IMR-90 (cell line): ENCODE results near the gene LIMCH1. TPM values are rescaled to one million over a fixed set of nuclear protein-coding genes. Genes with fewer than 3 reads are reported as not detected.

Source experiments
- ATAC-seq: fragments of 200-7000 bp; cut with Tn5 transposase; 2 replicates; pipeline ENCODE4 v1.9.1; 2020; ENCODE audit warnings: low read depth, mild to moderate bottlenecking, moderate library complexity
- BruUV-seq: library from RNA; stranded (reverse); fragments of 400-500 nt; replicated peaks from 2 replicates; lab custom pipeline; 2021; lab: Mats Ljungman, UMichigan
- CTCF ChIA-PET: fragments of 300-600 bp; formaldehyde crosslinking; extraction: SDS; loops from one replicate; lab custom pipeline; 2021; ENCODE audit warnings: antibody characterized with exemption; lab: Yijun Ruan, JAX
- POLR2A ChIA-PET: fragments of 300-600 bp; sonication (Branson Sonifier 250); formaldehyde crosslinking; loops from one replicate; lab custom pipeline; 2022; ENCODE audit warnings: antibody characterized with exemption; ENCODE audit not compliant: unreplicated experiment; lab: Charles Lee
- DNase-seq: peaks from one replicate; pipeline ENCODE4 v3.0.0; 2013
- H2AFZ ChIP-seq: replicated peaks from 2 replicates; pipeline ENCODE3; 2013; ENCODE audit warnings: low read length, mild to moderate bottlenecking; ENCODE audit not compliant: poor library complexity
- H2AK5ac ChIP-seq: 2 replicates; pipeline ENCODE4 v1.6.1; 2013; ENCODE audit warnings: low read depth, low read length, inconsistent platforms
- H2AK9ac ChIP-seq: replicated peaks from 2 replicates; pipeline ENCODE3; 2013; ENCODE audit warnings: mild to moderate bottlenecking, low read depth, low read length, moderate library complexity; ENCODE audit not compliant: poor library complexity
- H2BK120ac ChIP-seq: 2 replicates; pipeline ENCODE4 v1.6.1; 2013; ENCODE audit warnings: low read depth, low read length, inconsistent platforms
- H2BK15ac ChIP-seq: 3 replicates; pipeline ENCODE4 v1.6.1; 2013; ENCODE audit warnings: low read depth, low read length, inconsistent platforms
- H2BK20ac ChIP-seq: 2 replicates; pipeline ENCODE4 v1.6.1; 2013; ENCODE audit warnings: low read depth, mild to moderate bottlenecking, inconsistent platforms, low read length, moderate library complexity
- H2BK5ac ChIP-seq: 2 replicates; pipeline ENCODE4 v1.6.1; 2013; ENCODE audit warnings: mild to moderate bottlenecking, low read depth, low read length, inconsistent platforms; ENCODE audit not compliant: poor library complexity, severe bottlenecking
- H3K14ac ChIP-seq: replicated peaks from 2 replicates; pipeline ENCODE4 v1.6.1; 2013; ENCODE audit warnings: low read depth, low read length, inconsistent platforms
- H3K18ac ChIP-seq: 2 replicates; pipeline ENCODE4 v1.6.1; 2013; ENCODE audit warnings: low read depth, low read length, control low read depth
- H3K23ac ChIP-seq: 2 replicates; pipeline ENCODE4 v1.6.1; 2013; ENCODE audit warnings: low read depth, low read length, inconsistent platforms
- H3K27ac ChIP-seq: 2 replicates; pipeline ENCODE4 v1.5.1; 2013; ENCODE audit warnings: mild to moderate bottlenecking, control low read depth, low read length; ENCODE audit not compliant: insufficient read depth
- H3K27me3 ChIP-seq: 2 replicates; pipeline ENCODE4 v1.6.1; 2013; ENCODE audit warnings: low read length; ENCODE audit not compliant: control insufficient read depth, insufficient read depth
- H3K36me3 ChIP-seq: 2 replicates; pipeline ENCODE4 v1.6.1; 2013; ENCODE audit warnings: low read length, mixed read lengths; ENCODE audit not compliant: control insufficient read depth, insufficient read depth
- H3K4ac ChIP-seq: 2 replicates; pipeline ENCODE4 v1.6.1; 2013; ENCODE audit warnings: low read depth, low read length, inconsistent platforms
- H3K4me1 ChIP-seq: 2 replicates; pipeline ENCODE4 v1.6.1; 2013; ENCODE audit warnings: low read length, mixed read lengths; ENCODE audit not compliant: control insufficient read depth, insufficient read depth
- H3K4me2 ChIP-seq: 2 replicates; pipeline ENCODE4 v1.6.1; 2013; ENCODE audit warnings: low read depth, mild to moderate bottlenecking, control low read depth, low read length, moderate library complexity
- H3K4me3 ChIP-seq: 2 replicates; pipeline ENCODE4 v1.5.1; 2013; ENCODE audit warnings: low read depth, mild to moderate bottlenecking, control low read depth, low read length, moderate library complexity; ENCODE audit not compliant: insufficient read depth
- H3K56ac ChIP-seq: 2 replicates; pipeline ENCODE4 v1.6.1; 2013; ENCODE audit warnings: low read length, inconsistent platforms; ENCODE audit not compliant: insufficient read depth; ENCODE audit errors: extremely low read depth
- H3K79me1 ChIP-seq, 2 experiments: 2 replicates each; pipeline ENCODE4 v1.6.1; 2013; ENCODE audit warnings: low read length in 2 of 2, inconsistent platforms in 1 of 2, low read depth in 1 of 2
- H3K9ac ChIP-seq: 2 replicates; pipeline ENCODE4 v1.6.1; 2013; ENCODE audit warnings: low read depth, low read length, control low read depth
- H3K9me1 ChIP-seq: 2 replicates; pipeline ENCODE4 v1.6.1; 2013; ENCODE audit warnings: low read length, inconsistent platforms; ENCODE audit not compliant: insufficient read depth
- H3K9me3 ChIP-seq: 2 replicates; pipeline ENCODE4 v1.6.1; 2013; ENCODE audit warnings: low read length; ENCODE audit not compliant: control insufficient read depth, insufficient read depth
- H4K20me1 ChIP-seq: 2 replicates; pipeline ENCODE4 v1.6.1; 2013; ENCODE audit warnings: low read length, inconsistent platforms; ENCODE audit not compliant: insufficient read depth
- H4K5ac ChIP-seq: 2 replicates; pipeline ENCODE4 v1.6.1; 2013; ENCODE audit warnings: mild to moderate bottlenecking, low read depth, low read length, control low read depth
- H4K8ac ChIP-seq, 2 experiments: 2 replicates each; pipeline ENCODE4 v1.6.1; 2013; ENCODE audit warnings: low read depth in 2 of 2, low read length in 2 of 2, control low read depth in 1 of 2, inconsistent platforms in 1 of 2
- H4K91ac ChIP-seq: 2 replicates; pipeline ENCODE4 v1.6.1; 2013; ENCODE audit warnings: low read depth, low read length, inconsistent platforms; ENCODE audit not compliant: insufficient read depth
- BHLHE40 ChIP-seq: fragments of 150-350 bp; IDR thresholded peaks from 2 replicates; pipeline ENCODE4 v1.6.1; 2016; ENCODE audit warnings: mild to moderate bottlenecking, low read depth, low read length
- CEBPB ChIP-seq: IDR thresholded peaks from 2 replicates; pipeline ENCODE4 v1.6.1; 2012; ENCODE audit warnings: low read depth, low read length, improper control_type of control experiment
- dilution Hi-C: fragments of 300-500 bp; cut with HindIII; formaldehyde crosslinking; loops from one replicate; pipeline ENCODE4 v1.14.3; 2018; ENCODE audit warnings: low sequenced_read_pairs; ENCODE audit not compliant: unreplicated experiment
- in situ Hi-C: fragments of 300-500 bp; cut with MboI; formaldehyde crosslinking; loops from 3 replicates; pipeline ENCODE4 v1.14.3; 2019; ENCODE audit warnings: low sequenced_read_pairs, inconsistent platforms, mixed read lengths
- intact Hi-C: fragments of 100-400 bp; cut with micrococcal nuclease; formaldehyde crosslinking; loops from 2 replicates; pipeline ENCODE4 v1.10.0; 2022
- polyA plus RNA-seq, 3 experiments: library from polyadenylated mRNA; depleted of rRNA; stranded (reverse); fragments of >200 nt; gene quantifications; 2 replicates each; pipeline ENCODE4 v1.2.3, GENCODE V29; 2012; ENCODE audit warnings: low replicate concordance in 1 of 3
- total RNA-seq: library from RNA; depleted of rRNA; stranded (reverse); fragments of >200 nt; gene quantifications from 2 replicates; pipeline ENCODE4 v1.2.3, GENCODE V29; 2012
- TF ChIP-seq, protein P1 (sequence below): fragments of 150-350 bp; IDR thresholded peaks from 2 replicates; pipeline ENCODE4 v1.6.1; 2016; ENCODE audit warnings: low read depth, mild to moderate bottlenecking, low read length, moderate library complexity, borderline replicate concordance

Gene LIMCH1
- total and polyA plus RNA-seq, 2 of the 4 experiments (the other 2 are of a cell fraction): 0.89 to 2.9 TPM

DNA sequence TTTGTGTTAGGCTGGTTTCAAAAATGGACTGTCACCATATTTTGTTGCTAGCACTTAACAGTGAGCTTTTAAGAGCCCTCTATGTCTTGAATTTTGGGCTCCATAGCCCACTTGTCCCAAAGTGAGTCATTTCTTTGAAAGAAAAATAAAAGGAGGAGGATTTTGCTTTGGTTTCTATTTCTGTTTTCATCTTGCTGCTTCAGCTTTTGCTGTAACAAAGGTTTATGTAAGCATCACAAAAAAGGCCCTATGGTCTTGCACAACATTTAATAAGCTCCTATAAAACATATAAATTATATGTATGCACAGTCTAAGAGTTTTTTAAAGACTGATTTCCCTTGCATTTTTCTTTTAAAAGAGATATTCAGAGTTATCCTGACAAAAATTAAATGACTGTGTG, 105.4 kb downstream of the LIMCH1 start:
- Histone ChIP-seq H3K79me1 (no peaks in the 10 kb centered on the region), H4K91ac (no peak overlapping the region), H3K4me1 (no peaks in the 10 kb centered on the region), H2BK5ac (no peak overlapping the region), H4K5ac (no peak overlapping the region), H3K27ac (no peak overlapping the region), H3K36me3 (peaks cover 2% of the 10 kb centered on the region; the same call in 1 of the 2 replicates), H3K23ac (no peak overlapping the region), H3K9me3 (no peaks in the 10 kb centered on the region), H3K18ac (no peak overlapping the region), H3K9me1 (no peaks in the 10 kb centered on the region), H3K4me2 (no peak overlapping the region), H2BK120ac (no peak overlapping the region), H4K8ac (no peak overlapping the region), H2BK20ac (no peak overlapping the region), H3K4me3 (no peak overlapping the region), H3K9ac (no peak overlapping the region), H2AFZ (no peak overlapping the region), H3K56ac (no peak overlapping the region), H3K4ac (no peak overlapping the region), H2BK15ac (no peak overlapping the region), H2AK5ac (no peak overlapping the region), H3K14ac (no peak overlapping the region), H4K20me1 (no peaks in the 10 kb centered on the region), H3K27me3 (peaks cover 20% of the 10 kb centered on the region), H2AK9ac (no peak overlapping the region)
- ATAC-seq: no peak
- no TSS peak for BruUV-seq
- no peak for DNase-seq
- in situ Hi-C loops (no loop called here), intact Hi-C loops (loop anchor here (10.0 kb wide), 1 partner anchor 719 kb away; no protein-coding TSS in a partner anchor), dilution Hi-C loops (no loop called here)
- POLR2A ChIA-PET: interaction anchor here (0.6 kb wide), 1 partner anchor 503 kb away, joined by 4 read pairs; no protein-coding TSS in a partner anchor
- peak; percentile 23; the same call in 1 of the 2 replicates for TF ChIP-seq CEBPB
- TF ChIP-seq BHLHE40: no peak
- TF ChIP-seq, protein P1, sequence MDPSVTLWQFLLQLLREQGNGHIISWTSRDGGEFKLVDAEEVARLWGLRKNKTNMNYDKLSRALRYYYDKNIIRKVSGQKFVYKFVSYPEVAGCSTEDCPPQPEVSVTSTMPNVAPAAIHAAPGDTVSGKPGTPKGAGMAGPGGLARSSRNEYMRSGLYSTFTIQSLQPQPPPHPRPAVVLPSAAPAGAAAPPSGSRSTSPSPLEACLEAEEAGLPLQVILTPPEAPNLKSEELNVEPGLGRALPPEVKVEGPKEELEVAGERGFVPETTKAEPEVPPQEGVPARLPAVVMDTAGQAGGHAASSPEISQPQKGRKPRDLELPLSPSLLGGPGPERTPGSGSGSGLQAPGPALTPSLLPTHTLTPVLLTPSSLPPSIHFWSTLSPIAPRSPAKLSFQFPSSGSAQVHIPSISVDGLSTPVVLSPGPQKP: no peak
- CTCF ChIA-PET: interaction anchor here (0.7 to 1.8 kb wide), 5 partner anchors 12 to 362 kb away, joined by 3 to 5 read pairs (median 3); no protein-coding TSS in a partner anchor
